Psoas muscle (tissue), 8 donors: Measurements from ENCODE around the gene CMTM8. TPM values are rescaled to one million over a fixed set of nuclear protein-coding genes. Genes with fewer than 3 reads are reported as not detected.

ENCODE experiments used
- ATAC-seq, 4 donors: fragments of 200-7000 bp; cut with Tn5 transposase; one replicate each; pipeline ENCODE4 v1.9.1; 2020; ENCODE audit warnings: moderate library complexity in 3 of 4, mild to moderate bottlenecking in 2 of 4
- DNase-seq, 2 donors: peaks; one replicate each; pipeline ENCODE4 v3.0.0-alpha.2; 2020
- H3K27ac ChIP-seq: fragments of 200-600 bp; one replicate; pipeline ENCODE4 v1.8.0; 2022
- H3K27me3 ChIP-seq, 3 donors: fragments of 200-600 bp in 1 of 3; one replicate each; pipeline versions ENCODE4 v1.6.1 to v1.8.0; 2013 to 2022; ENCODE audit warnings: low read length in 2 of 3, mild to moderate bottlenecking in 2 of 3, moderate library complexity in 1 of 3; ENCODE audit not compliant: insufficient read depth in 3 of 3
- H3K36me3 ChIP-seq, 2 donors: fragments of 200-600 bp in 1 of 2; one replicate each; pipeline versions ENCODE4 v1.6.1 to v1.8.0; 2013 to 2022; ENCODE audit warnings: low read depth in 1 of 2, mild to moderate bottlenecking in 1 of 2, moderate library complexity in 1 of 2; ENCODE audit not compliant: insufficient read depth in 1 of 2
- H3K4me1 ChIP-seq: fragments of 200-600 bp; one replicate; pipeline ENCODE4 v1.8.0; 2022
- H3K4me3 ChIP-seq: fragments of 200-600 bp; one replicate; pipeline ENCODE4 v1.8.0; 2022; ENCODE audit warnings: mild to moderate bottlenecking
- H3K9me3 ChIP-seq: fragments of 200-600 bp; one replicate; pipeline ENCODE4 v1.8.0; 2022
- CTCF ChIP-seq: fragments of 200-600 bp; IDR thresholded peaks from one replicate; pipeline ENCODE4 v1.8.0; 2022; ENCODE audit warnings: antibody characterized with exemption
- WGBS, 3 donors: extraction: QIAGEN DNeasy Blood & Tissue Kit; methylation state at CpG; one replicate each; pipeline versions ENCODE4 v1.1.6 to v1.1.7; 2013; 5-methylcytosine and 5-hydroxymethylcytosine counted together
- intact Hi-C, 2 donors: fragments of 100-400 bp; cut with DNase I; formaldehyde crosslinking; loops; one replicate each; pipeline versions ENCODE4 v1.11.0 to v1.14.2; 2022
- polyA plus RNA-seq, 3 donors: library from polyadenylated mRNA; stranded (reverse); fragments of 200-250 nt; gene quantifications; one replicate each; pipeline ENCODE4 v1.2.3, GENCODE V29; 2013
- total RNA-seq, 4 donors: library from RNA; stranded (reverse); fragmentation: NEBNext Ultra II Directional in 2 of 4; extraction: Animal tissue kit (Norgen Biotek cat#: 25700) in 2 of 4; gene quantifications; one replicate each; pipeline versions ENCODE4 v1.2.1 to v1.2.4, GENCODE V29; 2021 to 2023
- donor health status: healthy with polysubstance abuse.
- donor health status: DM: no; HTN: no; CAD: no; lungs with moderate emphysema.
- donor health status: Bipolar disorder and iron deficiency.
- donor health status: healthy.
- donor health status: DM: yes; HTN: yes; CAD: no.
- donor health status: DM: no; HTN: no; CAD: no.
- donor health status: DM: no; HTN: no; CAD: no.
- donor health status: DM: yes; HTN: yes; CAD: no.

CMTM8 gene
- total and polyA plus RNA-seq, 7 donors: 0.97 to 4.2 (median 2.0) TPM

GRCh38 chr3:32398531-32398930 is 160.1 kb downstream of the CMTM8 start:
- peak; percentile 39 to 63 for DNase-seq
- peaks cover 9% of the 10 kb centered on the region for H3K4me1 ChIP-seq
- no peak for TF ChIP-seq CTCF
- no peaks in the 10 kb centered on the region for H3K9me3 ChIP-seq
- no peak for ATAC-seq
- no peaks in the 10 kb centered on the region for H3K36me3 ChIP-seq
- intact Hi-C loops: loop anchor here in 1 of 2 donors (5.0 kb wide), 1 partner anchor 101 kb away; no protein-coding TSS in a partner anchor
- H3K4me3 ChIP-seq: no peak overlapping the region
- H3K27me3 ChIP-seq: no peaks in the 10 kb centered on the region
- no peak overlapping the region for H3K27ac ChIP-seq
- 70 to 79% (median 74%) methylated on average over 10 of the region's 10 CpGs for WGBS, 3 donors

- Histone ChIP-seq H3K27me3 (no peaks in the 10 kb centered on the region), H3K4me3 (no peak overlapping the region), H3K27ac (no peak overlapping the region), H3K4me1 (peaks cover 9% of the 10 kb centered on the region), H3K36me3 (no peaks in the 10 kb centered on the region), H3K9me3 (no peaks in the 10 kb centered on the region)
- WGBS, 3 donors: 59 to 60% (median 59%) methylated on average over 2 of the region's 2 CpGs
- TF ChIP-seq CTCF: peak; percentile 46
- intact Hi-C loops: loop anchor here in 1 of 2 donors (5.0 kb wide), 1 partner anchor 102 kb away; no protein-coding TSS in a partner anchor
- no peak for DNase-seq
- ATAC-seq: no peak
These were observed 160.6 kb downstream of the CMTM8 start for GRCh38 chr3:32399030-32399620.

- TF ChIP-seq CTCF: no peak
- ATAC-seq: no peak
- 11 to 12% (median 11%) methylated on average over 11 of the region's 11 CpGs for WGBS, 3 donors
These were observed 162.6 kb downstream of the CMTM8 start for GRCh38 chr3:32401126-32401525.

GRCh38 chr3:32401556-32402081 is 163.1 kb downstream of the CMTM8 start:
- Histone ChIP-seq H3K4me3 (peak overlapping the region; percentile 63), H3K27ac (peak overlapping the region; percentile 85), H3K36me3 (no peaks in the 10 kb centered on the region), H3K27me3 (no peaks in the 10 kb centered on the region), H3K4me1 (peaks cover 9% of the 10 kb centered on the region), H3K9me3 (no peaks in the 10 kb centered on the region)
- intact Hi-C loops: no loop called here
- ATAC-seq: peak; percentile 89 to 96 (median 93)
- TF ChIP-seq CTCF: no peak
- peak; percentile 82 to 88 for DNase-seq
- WGBS, 3 donors: 2 to 3% (median 2%) methylated on average over 29 to 41 of the region's 41 CpGs

More at GRCh38 chr3:32401126-32401525, 162.6 kb downstream of the CMTM8 start:
- H3K36me3 ChIP-seq: no peaks in the 10 kb centered on the region
- H3K27ac ChIP-seq: peak overlapping the region; percentile 85
- no peaks in the 10 kb centered on the region for H3K27me3 ChIP-seq
- DNase-seq: no peak
- intact Hi-C loops: no loop called here
- H3K4me3 ChIP-seq: peak overlapping the region; percentile 63
- no peaks in the 10 kb centered on the region for H3K9me3 ChIP-seq
- H3K4me1 ChIP-seq: peaks cover 9% of the 10 kb centered on the region
